T-helper 2 cell treated with Interferon-gamma antibody and Interleukin-4, amounts not matched to agents 5 μg/mL and 100 μg/mL, for 36 hours (primary cell): ENCODE results near the gene PSG11.
"Not testable (repeated sequence)": the region's sequence is repeated elsewhere in the genome, so short reads cannot be mapped to it uniquely, and the experiment has no call there.

Source experiments
- DNase-seq: peaks from one replicate; pipeline ENCODE4 v3.0.0; 2021; ENCODE audit warnings: low spot score
- H3K27ac Mint-ChIP-seq: one replicate; pipeline ENCODE4 v1.8.0; 2021; ENCODE audit warnings: mild to moderate bottlenecking, mixed read lengths
- H3K27me3 Mint-ChIP-seq: one replicate; pipeline ENCODE4 v1.8.0; 2021; ENCODE audit warnings: low read depth, mixed read lengths
- H3K36me3 Mint-ChIP-seq: one replicate; pipeline ENCODE4 v1.8.0; 2021; ENCODE audit warnings: low read depth, mixed read lengths
- H3K4me1 Mint-ChIP-seq: one replicate; pipeline ENCODE4 v1.8.0; 2021; ENCODE audit warnings: low read depth, mixed read lengths
- H3K4me3 Mint-ChIP-seq: one replicate; pipeline ENCODE4 v1.8.0; 2022; ENCODE audit warnings: mild to moderate bottlenecking, moderate library complexity, mixed read lengths
- H3K9me3 Mint-ChIP-seq: one replicate; pipeline ENCODE4 v1.8.0; 2021; ENCODE audit warnings: mixed read lengths

Gene PSG11

GRCh38 chr19:43019588-43019987 is 6.7 kb downstream of the PSG11 start:
- not testable (repeated sequence) for H3K4me1 Mint-ChIP-seq, H3K4me3 Mint-ChIP-seq, H3K36me3 Mint-ChIP-seq, DNase-seq, H3K27ac Mint-ChIP-seq, H3K27me3 Mint-ChIP-seq, H3K9me3 Mint-ChIP-seq

GRCh38 chr19:43005841-43006240 is 20.4 kb downstream of the PSG11 start:
- not testable (repeated sequence) for DNase-seq, H3K27ac Mint-ChIP-seq, H3K4me3 Mint-ChIP-seq, H3K9me3 Mint-ChIP-seq, H3K36me3 Mint-ChIP-seq, H3K27me3 Mint-ChIP-seq, H3K4me1 Mint-ChIP-seq

- DNase-seq, H3K4me3 Mint-ChIP-seq, H3K36me3 Mint-ChIP-seq, H3K9me3 Mint-ChIP-seq, H3K27me3 Mint-ChIP-seq, H3K4me1 Mint-ChIP-seq, H3K27ac Mint-ChIP-seq: not testable (repeated sequence)
These were observed 21.4 kb downstream of the PSG11 start for GRCh38 chr19:43004846-43005245.

GRCh38 chr19:43003634-43004033 is 22.6 kb downstream of the PSG11 start:
- H3K4me3 Mint-ChIP-seq, H3K9me3 Mint-ChIP-seq, H3K27ac Mint-ChIP-seq, DNase-seq, H3K27me3 Mint-ChIP-seq, H3K36me3 Mint-ChIP-seq, H3K4me1 Mint-ChIP-seq: not testable (repeated sequence)

- not testable (repeated sequence) for H3K36me3 Mint-ChIP-seq, DNase-seq, H3K4me3 Mint-ChIP-seq, H3K4me1 Mint-ChIP-seq, H3K27ac Mint-ChIP-seq, H3K9me3 Mint-ChIP-seq, H3K27me3 Mint-ChIP-seq
These were observed 23.3 kb downstream of the PSG11 start for GRCh38 chr19:43002948-43003347.

- H3K36me3 Mint-ChIP-seq, H3K27me3 Mint-ChIP-seq, H3K9me3 Mint-ChIP-seq, H3K4me1 Mint-ChIP-seq, H3K27ac Mint-ChIP-seq, DNase-seq, H3K4me3 Mint-ChIP-seq: not testable (repeated sequence)
These were observed 30.1 kb downstream of the PSG11 start for GRCh38 chr19:42996161-42996560.

- not testable (repeated sequence) for H3K27ac Mint-ChIP-seq, H3K36me3 Mint-ChIP-seq, H3K4me3 Mint-ChIP-seq, H3K27me3 Mint-ChIP-seq, H3K4me1 Mint-ChIP-seq, H3K9me3 Mint-ChIP-seq, DNase-seq
These were observed 34.2 kb downstream of the PSG11 start for GRCh38 chr19:42992029-42992604.

- H3K27me3 Mint-ChIP-seq: no peaks in the 10 kb centered on the region
- H3K27ac Mint-ChIP-seq: no peak overlapping the region
- no peak for DNase-seq
- H3K4me3 Mint-ChIP-seq: no peak overlapping the region
- H3K9me3 Mint-ChIP-seq: no peaks in the 10 kb centered on the region
- no peaks in the 10 kb centered on the region for H3K4me1 Mint-ChIP-seq
- H3K36me3 Mint-ChIP-seq: no peaks in the 10 kb centered on the region
These were observed 36.4 kb downstream of the PSG11 start for GRCh38 chr19:42989851-42990250.

- not testable (repeated sequence) for H3K36me3 Mint-ChIP-seq, H3K27ac Mint-ChIP-seq, DNase-seq, H3K9me3 Mint-ChIP-seq, H3K4me1 Mint-ChIP-seq, H3K4me3 Mint-ChIP-seq, H3K27me3 Mint-ChIP-seq
These were observed 37.1 kb downstream of the PSG11 start for GRCh38 chr19:42989186-42989585.

- H3K27me3 Mint-ChIP-seq, H3K4me1 Mint-ChIP-seq, DNase-seq, H3K4me3 Mint-ChIP-seq, H3K9me3 Mint-ChIP-seq, H3K36me3 Mint-ChIP-seq, H3K27ac Mint-ChIP-seq: not testable (repeated sequence)
These were observed 38.1 kb downstream of the PSG11 start for GRCh38 chr19:42988206-42988605.

GRCh38 chr19:42985588-42985987 is 40.7 kb downstream of the PSG11 start:
- Mint-ChIP-seq H3K36me3 (no peaks in the 10 kb centered on the region), H3K27me3 (no peaks in the 10 kb centered on the region), H3K9me3 (no peaks in the 10 kb centered on the region), H3K4me1 (no peaks in the 10 kb centered on the region), H3K27ac (no peak overlapping the region), H3K4me3 (no peak overlapping the region)
- DNase-seq: no peak

GRCh38 chr19:42982111-42982510 is 44.2 kb downstream of the PSG11 start:
- DNase-seq, H3K4me1 Mint-ChIP-seq, H3K27ac Mint-ChIP-seq, H3K9me3 Mint-ChIP-seq, H3K36me3 Mint-ChIP-seq, H3K4me3 Mint-ChIP-seq, H3K27me3 Mint-ChIP-seq: not testable (repeated sequence)

- H3K4me3 Mint-ChIP-seq, H3K4me1 Mint-ChIP-seq, H3K9me3 Mint-ChIP-seq, H3K36me3 Mint-ChIP-seq, H3K27ac Mint-ChIP-seq, H3K27me3 Mint-ChIP-seq, DNase-seq: not testable (repeated sequence)
These were observed 54.8 kb downstream of the PSG11 start for GRCh38 chr19:42971451-42971850.

- Mint-ChIP-seq H3K27me3 (no peaks in the 10 kb centered on the region), H3K4me1 (no peaks in the 10 kb centered on the region), H3K36me3 (no peaks in the 10 kb centered on the region), H3K27ac (no peak overlapping the region), H3K9me3 (peaks cover 3% of the 10 kb centered on the region), H3K4me3 (no peak overlapping the region)
- DNase-seq: no peak
These were observed 61.1 kb downstream of the PSG11 start for GRCh38 chr19:42965176-42965575.

- no peaks in the 10 kb centered on the region for H3K4me1 Mint-ChIP-seq
- H3K27ac Mint-ChIP-seq: no peak overlapping the region
- DNase-seq: no peak
- peaks cover 3% of the 10 kb centered on the region for H3K9me3 Mint-ChIP-seq
- no peaks in the 10 kb centered on the region for H3K36me3 Mint-ChIP-seq
- no peak overlapping the region for H3K4me3 Mint-ChIP-seq
- no peaks in the 10 kb centered on the region for H3K27me3 Mint-ChIP-seq
These were observed 65.2 kb downstream of the PSG11 start for GRCh38 chr19:42961119-42961518.
